ENCODE measurements around the gene GFI1B.

Gene GFI1B

DNA sequence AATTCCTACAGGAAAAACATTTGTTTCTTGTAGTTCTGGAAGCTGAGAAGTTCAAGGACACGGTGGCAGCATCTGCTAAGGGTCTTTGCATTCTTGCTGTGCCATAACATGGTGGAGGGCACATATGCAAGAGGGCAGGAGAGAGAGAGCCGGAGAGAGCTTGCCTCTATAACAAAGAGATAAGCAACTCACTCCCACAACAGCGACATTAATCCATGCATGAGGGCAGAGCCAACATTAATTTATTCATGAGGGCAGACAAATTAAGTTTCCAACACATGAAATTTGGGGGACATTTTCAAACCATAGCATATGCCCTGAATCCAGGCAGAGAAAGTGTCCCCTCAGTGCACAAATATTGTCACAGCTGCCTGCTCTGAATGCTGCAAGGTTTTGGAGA lies 47.9 kb downstream of the GFI1B start:
- DNase-seq = no peak

DNA sequence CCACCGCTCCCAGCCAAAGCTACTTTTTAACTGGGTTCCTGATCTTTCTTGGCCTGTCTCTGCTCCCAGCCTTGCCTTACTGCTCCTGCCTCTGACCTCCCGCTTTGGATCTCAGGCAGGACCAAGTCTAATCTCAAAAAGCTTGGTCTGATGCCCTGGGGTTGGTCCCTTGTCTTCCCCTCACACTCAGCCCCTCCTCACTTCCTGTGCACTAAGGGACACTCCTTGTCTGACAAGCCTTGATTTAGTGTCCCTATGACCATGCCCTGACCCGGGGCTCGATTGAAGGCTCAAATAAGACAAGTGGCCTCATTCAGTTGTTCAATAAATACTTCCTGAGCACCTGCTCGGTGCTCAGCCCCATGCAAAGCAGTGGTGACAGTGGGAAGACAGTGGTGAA lies 48.6 kb downstream of the GFI1B start:
- DNase-seq = no peak

DNA sequence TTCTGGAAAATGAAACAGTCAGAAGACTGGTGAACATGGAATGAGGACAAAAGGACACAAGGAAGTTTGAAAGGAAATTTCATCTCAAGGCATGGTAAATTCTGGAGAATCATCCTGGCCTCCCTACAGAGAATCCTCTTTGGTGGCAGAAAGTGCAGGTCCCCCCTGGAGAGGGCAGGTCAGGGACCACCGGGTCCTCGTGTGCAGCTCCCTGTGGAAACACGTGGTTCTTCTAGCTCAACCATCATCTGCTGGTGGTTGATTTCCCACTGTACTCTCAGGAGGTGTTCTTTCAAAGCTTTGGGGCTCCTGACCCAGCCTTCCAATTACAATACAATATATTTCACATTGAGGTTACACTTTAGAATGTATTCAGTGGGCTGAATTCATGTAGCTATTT lies 49.7 kb downstream of the GFI1B start:
- DNase-seq = no peak

DNA sequence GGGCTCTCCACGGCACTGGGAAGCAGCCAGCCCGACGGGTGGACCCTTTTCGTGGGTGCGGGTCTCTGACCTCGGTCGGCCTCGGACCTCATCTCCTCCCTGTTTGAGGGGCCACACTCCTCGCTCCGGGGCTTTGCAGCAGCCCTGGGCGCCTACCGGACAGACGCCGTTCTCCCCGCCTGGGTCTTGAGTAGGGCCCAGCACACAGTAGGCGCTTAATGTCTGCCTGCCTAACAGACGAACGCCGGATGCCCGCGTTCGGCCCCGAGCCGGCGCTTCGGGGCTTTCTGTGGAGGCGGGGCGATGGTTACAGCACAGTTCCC lies 51.5 kb downstream of the GFI1B start:
- no peak for DNase-seq

DNA sequence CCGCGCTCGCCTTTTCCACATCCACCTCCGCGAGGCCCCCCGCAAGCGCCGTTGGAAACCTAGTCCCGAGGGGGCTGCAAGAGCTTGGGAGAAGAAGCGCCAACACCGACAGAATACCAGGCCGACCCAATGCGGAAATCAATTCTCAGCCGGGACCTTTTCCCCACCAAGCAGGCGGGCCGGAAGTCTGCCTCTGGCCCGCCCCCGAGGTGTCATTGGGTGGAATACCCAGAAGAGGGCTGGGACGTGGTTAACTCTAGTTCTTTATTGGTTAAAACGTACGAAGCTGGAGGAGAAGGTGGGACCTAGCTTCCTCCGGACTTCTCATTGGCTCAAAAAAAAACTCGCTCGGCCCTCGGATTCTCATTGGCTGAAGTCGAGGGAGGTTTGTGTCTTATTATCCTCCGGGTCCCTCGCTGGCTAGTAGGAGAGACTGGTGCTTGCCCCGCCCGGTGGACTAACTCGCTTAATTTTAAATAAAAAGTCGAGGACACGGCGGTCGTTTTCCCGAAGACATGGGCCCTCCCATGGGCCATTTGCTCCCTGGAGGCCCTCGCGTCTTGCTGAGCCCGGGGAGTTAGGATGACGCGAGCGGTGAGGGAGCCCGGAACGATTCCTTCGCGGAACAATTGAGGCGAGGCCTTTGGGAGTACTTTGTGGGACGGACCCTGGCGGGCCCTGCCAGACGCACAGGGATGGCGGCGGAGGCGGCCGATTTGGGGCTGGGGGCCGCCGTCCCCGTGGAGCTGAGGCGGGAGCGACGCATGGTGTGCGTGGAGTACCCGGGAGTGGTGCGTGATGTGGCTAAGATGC lies 52.0 kb downstream of the GFI1B start, which contains the start of gene GTF3C5:
Gene GTF3C5 (plus strand): TSS at position 681 of the 813 bp plus-strand sequence. CDS start 15 bp downstream, at position 696.
- DNase-seq = peak; percentile 97

DNA sequence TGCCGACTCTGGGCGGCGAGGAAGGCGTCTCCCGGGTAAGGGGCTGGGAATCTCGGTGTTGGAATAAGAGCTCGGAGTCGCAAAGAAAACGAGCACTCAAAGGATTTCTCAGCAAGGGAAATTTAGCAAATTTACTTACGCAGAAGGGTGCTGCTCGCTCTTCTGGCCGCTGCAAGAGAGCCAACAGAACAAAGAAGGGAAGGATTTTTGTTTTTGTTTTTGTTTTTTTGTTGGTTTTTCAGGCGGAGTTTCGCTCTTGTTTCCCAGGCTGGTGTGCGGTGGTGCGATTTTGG lies 52.6 kb downstream of the GFI1B start:
- DNase-seq = no peak

DNA sequence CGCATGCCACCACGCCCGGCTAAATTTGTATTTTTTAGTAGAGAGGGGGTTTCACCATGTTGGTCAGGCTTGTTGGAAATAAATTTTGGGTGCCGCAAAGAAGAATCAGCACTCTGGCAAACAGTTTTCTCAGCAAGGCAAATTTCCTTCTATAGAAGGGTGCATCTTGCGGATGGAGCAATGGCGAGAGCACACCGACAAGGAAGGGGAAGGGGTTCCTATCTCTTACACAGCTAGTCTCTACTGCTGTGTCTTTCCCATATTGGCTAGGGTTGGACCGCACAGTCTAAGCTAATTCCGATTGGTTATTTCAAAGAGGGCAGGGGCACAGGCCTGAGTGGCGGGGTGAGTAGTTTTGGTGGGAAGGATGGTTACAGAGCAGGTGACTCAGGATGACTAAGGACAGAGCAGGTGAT lies 53.0 kb downstream of the GFI1B start:
- no peak for DNase-seq

DNA sequence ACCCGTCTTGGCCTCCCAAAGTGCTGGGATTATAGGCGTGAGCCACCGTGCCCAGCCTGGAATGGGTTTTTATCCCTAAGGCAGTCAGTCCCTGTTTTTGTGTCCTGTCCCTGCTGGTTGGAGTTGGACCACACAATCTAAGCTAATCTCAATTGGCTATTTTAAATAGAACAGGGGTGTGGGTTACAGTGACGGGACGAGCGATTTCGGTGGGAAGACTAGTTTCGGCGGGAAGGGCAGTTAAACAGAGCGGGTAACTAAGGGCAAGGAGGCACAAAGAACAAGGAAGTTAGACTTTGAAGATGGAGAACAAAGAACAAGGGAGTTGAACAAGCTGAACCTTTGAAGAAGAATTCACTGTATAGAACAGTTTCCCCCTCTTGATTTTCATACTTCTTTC lies 53.7 kb downstream of the GFI1B start:
- no peak for DNase-seq

DNA sequence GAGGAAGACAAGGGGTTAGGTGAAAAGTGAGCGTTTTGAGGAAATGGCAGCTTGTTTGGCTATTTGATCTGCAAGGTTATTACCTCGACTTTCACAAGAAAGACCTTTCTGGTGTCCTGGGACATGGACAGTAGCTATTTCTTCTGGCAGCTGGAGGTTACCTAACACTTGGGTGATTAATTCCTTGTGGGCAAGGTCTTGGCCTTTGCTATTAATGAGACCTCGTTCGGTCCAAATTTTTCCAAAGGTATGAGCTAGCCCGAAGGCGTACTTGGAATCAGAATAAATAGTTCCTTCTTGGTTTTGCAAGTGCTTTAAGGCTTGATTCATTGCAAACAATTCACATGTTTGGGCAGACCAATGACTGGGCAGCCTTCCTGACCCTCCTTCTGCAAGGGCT lies 57.2 kb downstream of the GFI1B start:
- no peak for DNase-seq

DNA sequence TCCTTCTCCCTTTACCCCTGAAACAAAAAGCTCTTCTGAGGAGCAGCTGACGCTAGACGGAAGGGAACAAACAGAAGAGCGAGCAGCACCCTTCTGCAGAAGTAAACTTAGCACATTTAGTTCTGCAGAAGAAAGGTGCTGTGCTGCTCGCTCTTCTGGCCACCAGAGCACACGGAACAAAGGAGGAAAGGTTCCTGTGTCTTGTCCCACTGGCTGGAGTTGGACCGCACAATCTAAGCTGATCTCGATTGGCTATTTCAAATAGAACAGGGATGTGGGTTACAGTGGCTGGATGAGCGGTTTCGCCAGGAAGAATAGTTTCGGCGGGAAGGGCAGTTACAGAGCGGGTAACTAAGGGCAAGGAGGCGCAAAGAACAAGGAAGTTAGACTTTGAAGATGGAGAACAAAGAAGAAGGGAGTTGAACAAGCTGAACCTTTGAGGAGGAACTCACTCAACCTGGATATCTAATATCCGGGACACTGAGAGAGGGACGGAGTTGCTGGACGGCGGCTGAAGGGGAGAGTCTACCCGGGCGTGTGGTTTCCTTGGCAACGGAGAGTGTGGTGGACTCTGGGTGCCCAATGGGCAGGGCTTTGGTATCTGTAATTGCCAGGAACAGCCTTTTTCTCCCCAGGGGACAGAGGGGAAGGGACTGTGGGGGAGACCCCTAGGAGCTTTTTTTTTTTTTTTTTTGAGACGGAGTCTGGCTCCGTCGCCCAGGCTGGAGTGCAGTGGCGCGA lies 59.5 kb downstream of the GFI1B start:
- no peak for DNase-seq

DNA sequence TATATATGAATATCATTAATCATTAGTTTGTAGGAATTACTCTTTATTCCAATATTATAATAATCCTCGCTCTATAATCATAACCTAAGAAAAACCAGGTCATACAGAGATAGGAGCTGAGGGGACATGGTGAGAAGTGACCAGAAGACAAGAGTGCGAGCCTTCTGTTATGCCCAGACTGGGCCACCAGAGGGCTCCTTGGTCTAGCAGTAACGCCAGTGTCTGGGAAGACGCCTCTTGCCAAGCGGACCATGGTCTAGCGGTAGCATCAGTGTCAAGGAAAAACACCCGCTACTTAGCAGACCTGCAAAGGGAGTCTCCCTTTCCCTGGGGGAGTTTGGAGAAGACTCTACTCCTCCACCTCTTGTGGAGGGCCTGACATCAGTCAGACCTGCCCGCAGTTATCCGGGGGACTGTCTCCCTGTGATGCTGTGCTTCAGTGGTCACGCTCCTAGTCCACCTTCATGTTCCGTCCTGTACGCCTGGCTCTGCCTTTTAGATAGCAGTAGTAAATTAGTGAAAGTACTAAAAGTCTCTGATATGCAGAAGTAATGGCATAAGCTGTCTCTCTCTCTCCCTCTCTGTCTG lies 62.5 kb downstream of the GFI1B start:
- peak; percentile 21 for DNase-seq

Measured in NCI-H226 (cell line).